GM13976 (cell line): ENCODE measurements around the gene ZNF215.
"Not testable (repeated sequence)": the region's sequence is repeated elsewhere in the genome, so short reads cannot be mapped to it uniquely, and the experiment has no call there.

Experiments used
- DNase-seq: peaks from one replicate; pipeline ENCODE4 v3.0.0; 2012; ENCODE audit warnings: low spot score
- in situ Hi-C: fragments of 300-500 bp; cut with MboI; formaldehyde crosslinking; loops from one replicate; pipeline ENCODE4 v1.12.0; 2022; ENCODE audit warnings: low sequenced_read_pairs, mixed read lengths, inconsistent platforms; ENCODE audit not compliant: unreplicated experiment
- TF ChIP-seq, protein P1 (sequence below): IDR thresholded peaks from 2 replicates; pipeline ENCODE4 v1.5.1; 2012; ENCODE audit warnings: borderline replicate concordance, mild to moderate bottlenecking; ENCODE audit not compliant: insufficient read depth; ENCODE audit errors: extremely low read depth, missing control alignments, control extremely low read depth

Gene ZNF215

DNA sequence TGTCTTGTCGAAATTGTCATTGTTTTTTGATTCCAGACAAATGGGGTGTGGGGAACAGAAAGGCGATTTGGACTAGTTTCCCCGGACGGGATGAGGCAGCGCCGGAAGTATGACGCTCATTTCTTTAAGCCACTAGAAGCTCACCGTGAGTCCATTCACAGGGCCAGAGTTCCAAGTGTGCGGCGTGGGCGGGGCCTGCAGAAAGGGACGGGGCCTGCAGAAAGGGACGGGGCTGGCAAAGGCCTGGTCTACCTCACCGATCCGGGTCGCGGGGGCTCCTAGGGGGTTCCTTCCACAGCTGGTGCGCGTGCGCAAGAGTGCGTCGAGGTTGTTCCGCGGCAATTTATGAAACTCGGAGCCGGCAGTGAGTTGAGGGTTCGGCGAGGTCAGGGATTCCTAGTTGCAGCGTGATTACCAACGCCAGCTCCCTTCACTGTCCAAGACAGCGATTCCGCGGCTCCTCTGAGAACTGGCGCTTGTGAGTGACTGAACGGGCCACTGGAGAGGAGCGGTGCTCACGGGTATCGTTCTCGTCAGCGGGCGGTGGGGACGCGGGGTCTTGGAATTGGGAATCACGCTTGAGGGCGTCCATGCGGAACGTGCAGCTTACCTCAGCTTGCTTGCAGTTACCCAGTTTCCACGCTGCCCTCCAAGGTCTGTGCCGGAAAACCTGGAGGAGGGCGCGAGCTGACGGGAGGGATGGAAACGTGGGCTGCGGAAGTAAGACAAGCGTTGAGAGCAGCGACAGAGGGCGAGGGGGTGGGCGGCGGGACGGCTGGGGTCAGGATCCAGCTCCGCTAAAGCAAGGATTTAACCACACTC, at the start of gene ZNF215:
Gene ZNF215, plus strand, starts transcription at position 219 of the 822 bp plus-strand sequence. CDS start 5,847 bp downstream, outside the sequence.
- peak; percentile 76 for DNase-seq
- in situ Hi-C loops: no loop called here
- TF ChIP-seq, protein P1, sequence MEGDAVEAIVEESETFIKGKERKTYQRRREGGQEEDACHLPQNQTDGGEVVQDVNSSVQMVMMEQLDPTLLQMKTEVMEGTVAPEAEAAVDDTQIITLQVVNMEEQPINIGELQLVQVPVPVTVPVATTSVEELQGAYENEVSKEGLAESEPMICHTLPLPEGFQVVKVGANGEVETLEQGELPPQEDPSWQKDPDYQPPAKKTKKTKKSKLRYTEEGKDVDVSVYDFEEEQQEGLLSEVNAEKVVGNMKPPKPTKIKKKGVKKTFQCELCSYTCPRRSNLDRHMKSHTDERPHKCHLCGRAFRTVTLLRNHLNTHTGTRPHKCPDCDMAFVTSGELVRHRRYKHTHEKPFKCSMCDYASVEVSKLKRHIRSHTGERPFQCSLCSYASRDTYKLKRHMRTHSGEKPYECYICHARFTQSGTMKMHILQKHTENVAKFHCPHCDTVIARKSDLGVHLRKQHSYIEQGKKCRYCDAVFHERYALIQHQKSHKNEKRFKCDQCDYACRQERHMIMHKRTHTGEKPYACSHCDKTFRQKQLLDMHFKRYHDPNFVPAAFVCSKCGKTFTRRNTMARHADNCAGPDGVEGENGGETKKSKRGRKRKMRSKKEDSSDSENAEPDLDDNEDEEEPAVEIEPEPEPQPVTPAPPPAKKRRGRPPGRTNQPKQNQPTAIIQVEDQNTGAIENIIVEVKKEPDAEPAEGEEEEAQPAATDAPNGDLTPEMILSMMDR: no peak

DNA sequence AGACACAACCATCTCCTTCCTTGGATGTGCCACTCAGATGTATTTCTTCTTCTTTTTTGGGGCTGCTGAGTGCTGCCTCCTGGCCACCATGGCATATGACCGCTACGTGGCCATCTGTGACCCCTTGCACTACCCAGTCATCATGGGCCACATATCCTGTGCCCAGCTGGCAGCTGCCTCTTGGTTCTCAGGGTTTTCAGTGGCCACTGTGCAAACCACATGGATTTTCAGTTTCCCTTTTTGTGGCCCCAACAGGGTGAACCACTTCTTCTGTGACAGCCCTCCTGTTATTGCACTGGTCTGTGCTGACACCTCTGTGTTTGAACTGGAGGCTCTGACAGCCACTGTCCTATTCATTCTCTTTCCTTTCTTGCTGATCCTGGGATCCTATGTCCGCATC, 49.3 kb upstream of the ZNF215 start:
- TF ChIP-seq, protein P1: no peak
- DNase-seq: no peak
- in situ Hi-C loops: no loop called here

DNA sequence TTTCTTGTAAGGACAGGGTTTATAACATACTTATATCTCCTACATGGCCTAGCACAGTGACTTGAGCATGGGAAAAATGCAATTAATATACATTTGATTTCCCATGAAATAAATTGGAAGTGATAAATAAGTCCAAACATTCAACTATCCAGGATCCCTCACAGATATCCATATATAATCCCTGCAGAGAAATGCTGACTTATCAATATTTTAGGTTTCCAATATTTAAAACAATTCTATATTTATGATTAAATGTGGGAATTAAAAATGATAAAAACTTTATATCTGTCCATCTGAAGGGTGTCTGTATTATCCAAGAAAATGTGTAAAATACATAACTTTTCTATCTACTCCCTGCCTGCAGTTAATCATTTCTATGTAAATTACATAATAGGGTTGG, 43.5 kb upstream of the ZNF215 start:
- in situ Hi-C loops: no loop called here
- TF ChIP-seq, protein P1: no peak

DNA sequence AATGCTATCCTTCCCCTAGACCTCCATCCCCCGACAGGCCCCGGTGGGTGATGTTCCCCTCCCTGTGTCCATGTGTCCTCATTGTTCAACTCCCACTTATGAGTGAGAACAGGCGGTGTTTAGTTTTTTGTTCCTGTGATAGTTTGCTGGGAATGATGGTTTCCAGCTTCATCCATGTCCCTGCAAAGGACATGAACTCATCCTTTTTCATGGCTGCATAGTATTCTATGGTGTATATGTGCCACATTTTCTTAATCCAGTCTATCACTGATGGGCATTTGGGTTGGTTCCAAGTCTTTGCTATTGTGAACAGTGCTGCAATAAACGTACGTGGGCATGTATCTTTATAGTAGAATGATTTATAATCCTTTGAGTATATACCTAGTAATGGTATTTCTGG, 38.5 kb upstream of the ZNF215 start:
- in situ Hi-C loops, DNase-seq: not testable (repeated sequence)

More for the DNA sequence above, 43.5 kb upstream of the ZNF215 start:
- DNase-seq: no peak

DNA sequence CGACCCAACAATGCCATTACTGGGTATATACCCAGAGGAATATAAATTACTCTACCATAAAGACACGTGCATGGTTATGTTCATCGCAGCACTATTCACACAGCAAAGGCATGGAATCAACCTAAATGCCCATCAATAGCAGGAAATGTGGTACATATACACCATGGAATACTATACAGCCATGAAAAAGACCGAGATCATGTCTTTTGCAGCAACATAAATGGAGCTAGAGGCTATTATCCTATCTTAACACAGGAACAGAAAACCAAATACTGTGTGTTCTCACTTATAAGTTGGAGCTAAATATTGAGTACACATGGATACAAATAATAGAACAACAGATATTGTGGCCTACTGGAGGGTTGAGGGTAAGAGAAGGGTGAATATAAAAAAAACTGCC, 37.4 kb upstream of the ZNF215 start:
- in situ Hi-C loops: no loop called here
- TF ChIP-seq, protein P1: no peak
- no peak for DNase-seq

DNA sequence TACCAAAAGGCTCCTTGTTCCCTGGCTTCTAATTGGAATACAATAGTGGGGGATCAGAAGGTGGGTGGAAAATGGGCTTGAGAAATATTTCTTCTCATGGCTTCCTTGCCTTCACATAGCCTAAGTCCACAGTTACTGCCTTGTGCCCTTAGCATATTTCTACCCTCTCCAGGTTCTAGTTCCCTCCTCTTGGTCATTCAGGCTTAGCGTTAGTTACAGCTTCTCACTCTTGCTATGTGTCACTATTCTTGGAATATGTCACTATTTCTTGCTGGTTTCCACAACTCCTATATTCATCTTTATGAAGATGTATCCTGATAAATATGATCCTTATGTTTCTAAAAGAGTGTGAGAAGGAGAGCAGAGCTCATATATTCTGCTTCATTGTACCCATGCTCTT, 36.4 kb upstream of the ZNF215 start:
- TF ChIP-seq, protein P1: no peak
- in situ Hi-C loops: no loop called here
- DNase-seq: no peak

DNA sequence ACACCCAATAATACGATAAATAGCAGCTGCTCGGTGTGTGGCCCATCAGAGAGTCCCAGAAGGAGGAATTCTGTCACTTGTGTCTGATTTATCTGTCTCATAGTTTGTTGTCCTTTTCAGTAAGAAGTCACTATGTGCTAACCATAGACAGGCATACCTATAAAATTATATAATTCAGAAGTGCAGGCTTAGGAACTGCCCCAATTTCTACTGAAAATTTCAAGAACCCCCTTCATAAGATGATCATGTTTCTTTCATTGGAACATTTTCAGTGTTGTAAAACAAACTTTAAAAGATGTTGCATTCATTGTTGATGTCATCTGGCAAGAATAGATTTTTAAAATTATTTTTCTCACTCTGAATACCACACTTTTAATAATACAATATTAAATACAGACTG, 33.8 kb upstream of the ZNF215 start, which contains the start of gene OR2D2:
Gene OR2D2, minus strand, starts transcription at position 101 of the 400 bp plus-strand sequence. Its CDS starts 0 bp downstream, at position 101.
- in situ Hi-C loops: no loop called here
- no peak for DNase-seq
- TF ChIP-seq, protein P1: no peak
